Left hindlimb (tissue), 1 donor: ENCODE results near the gene PLXNB3.
"Not testable (repeated sequence)": the region's sequence is repeated elsewhere in the genome, so short reads cannot be mapped to it uniquely, and the experiment has no call there.

Experiments used
- DNase-seq: peaks from one replicate; pipeline ENCODE4 v3.0.0-alpha.2; 2018

PLXNB3 gene

DNA sequence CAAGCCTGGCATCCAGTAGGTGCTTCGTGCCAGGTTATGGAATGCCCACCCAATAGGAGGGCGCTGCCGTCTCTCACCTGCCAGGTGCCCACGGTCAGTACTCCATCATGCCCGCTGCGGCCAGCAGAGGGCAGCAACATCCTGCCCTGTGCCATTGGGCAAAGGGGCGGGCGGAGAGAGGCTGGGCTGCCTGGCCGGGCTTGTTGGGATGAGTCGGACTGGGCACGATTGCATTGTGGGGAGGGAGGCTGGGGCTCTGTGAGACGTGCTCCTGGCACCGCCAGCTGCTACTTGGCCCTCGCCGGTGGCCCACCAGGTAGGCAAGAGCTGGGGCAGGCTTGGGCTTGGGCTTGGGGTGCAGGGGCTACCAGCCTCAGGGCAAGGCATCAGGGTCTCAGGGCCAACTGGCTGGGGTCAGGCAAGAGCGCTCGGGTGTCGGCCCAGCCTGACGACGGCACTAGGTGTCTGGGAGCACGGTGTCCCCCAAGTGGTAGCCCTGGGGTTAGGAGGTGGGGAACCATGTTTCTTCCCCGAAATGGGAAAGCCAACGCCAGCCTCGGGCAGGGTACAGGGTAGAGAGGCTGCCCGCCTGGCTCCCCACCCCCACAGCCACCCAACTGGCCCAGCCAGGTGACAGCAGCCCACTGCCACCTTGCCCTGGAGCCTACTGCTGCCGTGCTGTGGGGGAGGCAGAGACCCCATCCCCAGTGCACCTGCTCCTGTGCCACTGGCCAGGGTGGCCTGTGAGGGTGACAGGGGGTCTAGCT, at the start of gene PLXNB3:
PLXNB3 (plus strand) TSS at position 261 of the 767 bp plus-strand sequence. CDS start 1,287 bp downstream, outside the sequence.
- no peak for DNase-seq

- no peak for DNase-seq
These were observed 49.8 kb upstream of the PLXNB3 start for GRCh38 chrX:153714256-153714655.

DNA sequence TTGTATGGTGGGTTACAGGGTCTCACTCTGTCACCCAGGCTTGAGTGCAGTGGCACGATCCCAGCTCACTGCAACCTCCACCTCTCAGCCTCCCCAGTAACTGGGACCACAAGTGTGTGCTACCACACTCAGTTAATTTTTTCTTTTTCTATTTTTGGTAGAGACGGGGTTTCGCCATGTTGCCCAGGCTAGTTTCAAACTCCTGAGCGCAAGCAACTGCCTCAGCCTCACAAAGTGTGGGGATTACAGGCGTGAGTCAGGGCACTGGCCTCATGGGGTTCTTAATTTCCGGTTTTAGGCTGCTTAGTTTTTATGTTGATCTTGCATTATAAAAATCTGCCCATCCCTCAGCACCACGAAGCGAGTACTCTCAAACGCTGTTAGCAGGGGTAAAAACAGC, 46.6 kb upstream of the PLXNB3 start:
- DNase-seq: no peak

DNA sequence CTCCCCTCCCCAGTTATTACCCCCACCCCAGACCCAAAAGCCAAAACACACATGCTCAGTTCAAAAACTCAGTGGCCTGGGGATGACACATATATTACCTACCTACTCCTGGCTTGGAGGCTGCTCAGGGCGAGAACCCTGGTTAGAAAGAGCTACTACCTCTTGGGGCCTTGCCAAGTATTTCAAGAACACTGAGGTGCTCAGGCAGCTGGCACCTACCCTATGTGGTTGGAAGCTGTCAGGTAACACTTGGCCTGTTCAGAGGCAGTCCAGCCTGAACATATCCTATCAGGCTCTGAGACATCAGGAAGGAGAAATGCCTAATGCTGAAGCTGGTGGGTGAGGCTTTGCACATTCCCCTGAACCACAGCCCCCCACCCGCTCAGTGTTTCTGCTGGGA, 44.8 kb upstream of the PLXNB3 start:
- DNase-seq: no peak

DNA sequence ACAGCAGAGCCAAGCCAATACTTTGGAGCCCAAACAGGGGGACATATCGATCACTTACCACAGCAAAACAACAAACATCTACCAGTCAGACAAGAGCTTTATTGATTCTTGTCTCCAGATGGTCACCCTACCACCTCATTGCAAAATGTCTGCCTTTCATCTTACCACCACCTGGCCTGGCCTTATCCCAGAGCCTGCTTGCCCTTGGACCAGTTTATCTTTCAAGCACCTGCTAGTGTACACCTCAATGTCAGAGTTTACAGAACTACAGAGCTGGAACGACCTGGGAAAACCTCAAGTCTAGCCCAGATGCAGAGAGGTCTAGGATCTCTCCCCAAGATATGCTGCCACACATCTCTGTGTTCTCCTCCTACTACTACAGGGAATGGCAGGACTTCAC, 44.3 kb upstream of the PLXNB3 start:
- no peak for DNase-seq

GRCh38 chrX:153722704-153723350, 41.2 kb upstream of the PLXNB3 start:
- no peak for DNase-seq

DNA sequence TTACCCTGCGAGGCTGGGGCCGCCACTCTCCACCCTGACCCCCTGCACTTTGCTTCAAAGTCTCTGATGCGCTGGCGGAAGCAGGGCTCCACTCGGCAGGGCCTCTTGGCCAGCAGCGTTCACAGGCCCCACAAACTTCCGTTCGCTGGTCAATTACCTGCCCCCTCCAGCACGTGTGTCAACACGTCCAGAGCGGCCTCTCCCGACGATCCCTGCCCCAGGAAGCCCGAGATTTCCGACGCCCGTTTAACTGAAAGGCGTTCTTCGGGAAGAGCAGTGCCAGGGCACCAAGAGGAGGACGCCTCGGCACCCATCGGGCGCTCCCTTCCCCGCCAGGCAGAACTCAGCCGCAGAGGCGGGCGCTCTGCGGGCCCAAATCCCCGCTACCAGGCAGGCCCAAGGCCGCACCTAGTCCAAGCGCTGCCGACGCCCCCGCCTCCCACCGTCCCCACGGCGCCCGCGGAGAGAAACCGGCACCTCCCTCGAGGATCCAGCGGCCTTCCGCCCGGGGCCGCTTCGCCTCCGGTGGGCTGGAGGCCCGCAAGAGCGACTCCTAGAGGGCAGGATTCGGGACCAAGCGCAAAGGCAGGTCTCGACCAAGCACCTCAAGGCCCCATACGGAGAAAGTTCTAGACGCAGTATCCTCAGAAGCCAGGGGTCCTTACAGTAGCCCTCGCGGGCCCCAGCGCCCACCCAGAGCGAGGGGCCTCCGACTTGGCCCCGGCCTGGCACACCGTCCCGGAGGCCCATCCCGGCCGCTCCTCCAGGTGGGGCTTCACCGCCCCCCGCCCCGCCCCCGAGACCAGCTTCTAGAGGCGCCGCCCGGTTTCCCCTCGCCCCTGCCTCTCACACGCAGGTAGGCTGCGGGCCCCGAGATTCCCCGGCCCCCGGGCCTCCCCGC, 40.4 kb upstream of the PLXNB3 start:
- DNase-seq: no peak

DNA sequence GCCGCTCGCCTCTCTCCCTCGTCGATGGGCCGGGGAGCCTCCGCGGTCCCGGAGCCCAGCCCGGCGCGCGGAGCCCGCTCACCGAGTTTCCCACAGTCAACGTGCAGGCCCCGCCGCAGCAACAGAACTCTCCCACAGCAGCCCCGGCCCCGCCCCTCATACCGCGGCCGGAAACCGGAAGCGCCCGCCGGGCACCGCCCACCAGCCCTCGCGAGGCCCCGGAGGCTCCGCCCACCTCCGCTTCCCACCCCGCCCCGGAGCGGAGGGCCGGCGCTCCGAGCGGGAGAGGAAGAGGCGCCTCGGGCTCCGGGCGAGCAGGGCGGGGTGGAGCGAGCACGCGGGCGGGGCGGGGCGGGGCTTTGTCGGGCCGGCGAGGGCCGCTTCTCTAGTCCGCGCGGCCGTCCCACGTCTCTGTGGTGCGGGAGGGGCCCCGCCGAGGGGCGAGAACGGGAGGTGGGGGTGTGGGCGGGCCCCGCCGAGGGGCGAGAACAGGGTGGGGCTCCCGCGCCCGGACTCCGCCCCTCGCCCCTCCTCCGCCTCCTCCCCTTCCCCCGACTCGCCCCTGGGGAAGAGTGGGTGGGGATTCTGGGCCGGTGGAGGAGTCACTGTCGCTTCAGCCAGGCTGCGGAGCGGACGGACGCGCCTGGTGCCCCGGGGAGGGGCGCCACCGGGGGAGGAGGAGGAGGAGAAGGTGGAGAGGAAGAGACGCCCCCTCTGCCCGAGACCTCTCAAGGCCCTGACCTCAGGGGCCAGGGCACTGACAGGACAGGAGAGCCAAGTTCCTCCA, 39.6 kb upstream of the PLXNB3 start, which contains the start of the genes ABCD1 and BCAP31:
ABCD1 (plus strand) TSS at position 605 of the 787 bp plus-strand sequence. CDS start 411 bp downstream, outside the sequence.
BCAP31 (minus strand) TSS at position 136 of the 787 bp plus-strand sequence. CDS start 1,143 bp downstream, outside the sequence.
- DNase-seq: peak; percentile 93

DNA sequence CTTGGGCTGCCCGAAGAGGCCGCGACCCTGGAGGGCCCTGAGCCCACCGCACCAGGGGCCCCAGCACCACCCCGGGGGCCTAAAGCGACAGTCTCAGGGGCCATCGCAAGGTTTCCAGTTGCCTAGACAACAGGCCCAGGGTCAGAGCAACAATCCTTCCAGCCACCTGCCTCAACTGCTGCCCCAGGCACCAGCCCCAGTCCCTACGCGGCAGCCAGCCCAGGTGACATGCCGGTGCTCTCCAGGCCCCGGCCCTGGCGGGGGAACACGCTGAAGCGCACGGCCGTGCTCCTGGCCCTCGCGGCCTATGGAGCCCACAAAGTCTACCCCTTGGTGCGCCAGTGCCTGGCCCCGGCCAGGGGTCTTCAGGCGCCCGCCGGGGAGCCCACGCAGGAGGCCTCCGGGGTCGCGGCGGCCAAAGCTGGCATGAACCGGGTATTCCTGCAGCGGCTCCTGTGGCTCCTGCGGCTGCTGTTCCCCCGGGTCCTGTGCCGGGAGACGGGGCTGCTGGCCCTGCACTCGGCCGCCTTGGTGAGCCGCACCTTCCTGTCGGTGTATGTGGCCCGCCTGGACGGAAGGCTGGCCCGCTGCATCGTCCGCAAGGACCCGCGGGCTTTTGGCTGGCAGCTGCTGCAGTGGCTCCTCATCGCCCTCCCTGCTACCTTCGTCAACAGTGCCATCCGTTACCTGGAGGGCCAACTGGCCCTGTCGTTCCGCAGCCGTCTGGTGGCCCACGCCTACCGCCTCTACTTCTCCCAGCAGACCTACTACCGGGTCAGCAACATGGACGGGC, 38.8 kb upstream of the PLXNB3 start:
- no peak for DNase-seq

DNA sequence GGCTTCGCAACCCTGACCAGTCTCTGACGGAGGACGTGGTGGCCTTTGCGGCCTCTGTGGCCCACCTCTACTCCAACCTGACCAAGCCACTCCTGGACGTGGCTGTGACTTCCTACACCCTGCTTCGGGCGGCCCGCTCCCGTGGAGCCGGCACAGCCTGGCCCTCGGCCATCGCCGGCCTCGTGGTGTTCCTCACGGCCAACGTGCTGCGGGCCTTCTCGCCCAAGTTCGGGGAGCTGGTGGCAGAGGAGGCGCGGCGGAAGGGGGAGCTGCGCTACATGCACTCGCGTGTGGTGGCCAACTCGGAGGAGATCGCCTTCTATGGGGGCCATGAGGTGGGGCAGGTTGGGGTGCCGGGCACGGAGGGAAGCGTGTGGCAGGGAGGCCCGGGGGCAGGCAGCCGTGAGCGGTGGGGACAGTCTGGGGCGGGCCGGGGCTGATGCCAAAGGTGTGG, 38.2 kb upstream of the PLXNB3 start:
- DNase-seq: no peak

GRCh38 chrX:153726286-153727122, 37.5 kb upstream of the PLXNB3 start:
- DNase-seq: peak; percentile 60

DNA sequence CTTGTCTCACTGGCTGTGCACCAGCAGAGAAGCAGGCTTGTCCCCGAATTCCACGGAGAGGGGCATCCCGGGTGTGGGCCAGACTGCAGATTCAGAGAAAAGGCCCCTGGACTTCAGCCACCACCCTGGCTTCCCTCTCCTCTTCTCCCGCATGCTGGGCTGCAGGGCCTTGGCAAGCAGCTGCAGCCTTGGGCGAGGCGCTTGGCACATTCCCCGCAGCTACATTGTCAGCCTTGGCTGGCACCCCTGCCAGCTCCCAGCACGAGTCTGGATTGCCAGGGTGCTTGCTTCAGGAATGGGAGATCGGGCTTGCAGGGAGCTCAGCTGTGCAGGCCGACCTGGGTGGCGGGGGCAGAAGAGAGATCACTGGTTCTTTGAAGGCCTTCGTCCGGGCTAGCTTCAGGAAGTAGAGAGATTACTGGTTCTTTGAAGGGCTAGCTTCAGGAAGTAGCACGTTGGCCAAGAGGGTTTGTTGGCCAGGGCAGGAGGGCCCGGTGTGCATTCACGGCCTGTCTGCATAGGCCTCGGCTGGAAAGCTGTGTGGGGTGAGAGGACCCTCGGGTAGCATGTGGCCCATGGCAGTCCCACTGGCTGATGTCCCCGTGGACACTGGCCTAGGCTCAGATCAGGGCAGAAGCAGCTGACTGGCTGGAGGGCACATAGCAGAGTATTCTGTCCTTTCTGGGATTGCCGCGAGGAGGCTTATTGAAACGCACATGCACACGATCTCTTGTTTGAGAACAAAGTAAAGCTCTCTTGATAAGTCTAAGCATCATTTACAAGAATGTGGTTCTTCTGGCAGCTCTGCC, 36.7 kb upstream of the PLXNB3 start:
- DNase-seq: no peak

DNA sequence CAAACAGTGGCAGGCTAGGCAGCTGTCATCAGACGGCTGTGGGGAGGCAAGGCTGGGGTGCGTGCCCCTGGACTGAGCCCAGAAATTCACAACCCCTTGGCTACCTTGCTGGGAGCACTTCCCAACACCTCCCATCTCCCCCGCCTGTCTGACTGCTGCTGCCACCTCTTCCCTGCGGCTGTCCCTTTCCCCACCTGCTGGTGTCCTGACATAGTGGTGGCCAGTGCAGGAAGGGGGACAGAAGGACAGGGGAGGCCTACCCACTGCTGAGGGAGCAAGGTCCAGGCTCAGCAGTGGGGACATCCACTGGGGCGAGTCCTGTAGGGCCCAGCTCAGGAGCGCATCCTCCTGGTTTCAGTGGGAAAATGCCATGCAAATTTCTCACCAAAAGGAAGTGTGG, 36.0 kb upstream of the PLXNB3 start:
- DNase-seq: no peak

DNA sequence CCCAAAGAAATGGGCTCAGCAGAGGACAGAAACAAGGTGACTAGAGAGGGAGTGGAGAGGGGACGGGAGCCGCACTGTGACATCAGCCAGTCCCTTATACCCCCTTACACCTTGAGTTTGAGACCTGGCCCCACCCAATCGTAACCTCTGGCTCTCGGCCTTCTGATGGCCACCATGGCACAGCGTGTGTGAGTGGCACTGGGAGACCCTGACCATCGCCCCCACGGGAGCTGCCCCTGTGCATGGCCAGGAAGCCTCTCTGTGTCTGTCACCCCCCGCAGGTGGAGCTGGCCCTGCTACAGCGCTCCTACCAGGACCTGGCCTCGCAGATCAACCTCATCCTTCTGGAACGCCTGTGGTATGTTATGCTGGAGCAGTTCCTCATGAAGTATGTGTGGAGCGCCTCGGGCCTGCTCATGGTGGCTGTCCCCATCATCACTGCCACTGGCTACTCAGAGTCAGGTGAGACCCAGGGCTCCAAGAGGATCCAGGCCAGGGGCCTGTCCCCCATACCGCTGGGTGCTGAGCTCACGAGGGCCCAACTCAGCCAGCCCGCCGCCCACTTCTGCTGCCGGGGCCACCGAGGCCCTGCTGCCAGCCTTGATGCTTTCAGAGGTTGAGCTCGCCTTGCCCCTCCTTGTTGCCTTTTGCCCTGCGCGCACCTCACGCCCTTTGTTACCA, 35.0 kb upstream of the PLXNB3 start:
- no peak for DNase-seq

- not testable (repeated sequence) for DNase-seq
These were observed 33.9 kb upstream of the PLXNB3 start for GRCh38 chrX:153730115-153730514.

DNA sequence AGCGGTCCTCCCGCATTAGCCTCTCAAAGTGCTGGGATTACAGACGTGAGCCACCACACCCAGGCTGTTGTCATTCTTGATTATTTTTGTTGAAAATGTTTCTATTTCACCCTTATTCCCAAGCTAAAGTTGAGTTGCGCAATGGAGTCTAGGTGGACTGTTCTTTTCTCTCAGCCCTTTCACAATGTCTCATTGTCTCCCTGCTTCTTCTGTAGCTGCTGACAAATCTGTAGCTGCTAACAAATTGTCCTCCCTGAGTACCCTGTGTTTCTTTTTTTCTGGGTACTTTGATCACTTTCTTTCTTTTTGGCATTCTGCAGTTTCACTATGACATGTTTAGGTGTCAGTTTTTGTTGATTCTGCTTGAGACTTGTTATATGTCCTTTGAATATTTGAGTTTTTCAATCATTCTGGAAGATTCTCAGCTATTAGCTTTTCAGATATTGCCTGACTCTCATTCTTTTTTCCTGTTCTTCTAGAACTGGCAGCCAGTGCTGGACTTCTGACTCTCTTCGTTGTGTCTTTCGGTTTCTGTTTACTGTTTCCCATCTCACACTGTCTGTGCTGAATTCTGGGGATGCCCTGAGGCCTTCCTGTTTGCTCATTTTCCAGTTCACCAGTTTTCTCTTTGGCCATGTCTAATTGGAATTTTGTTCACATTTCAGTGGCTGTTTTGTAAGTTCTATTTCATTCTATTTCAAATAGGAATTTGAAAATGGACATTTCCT, 32.8 kb upstream of the PLXNB3 start:
- no peak for DNase-seq

- DNase-seq: no peak
These were observed 32.2 kb upstream of the PLXNB3 start for GRCh38 chrX:153731845-153732215.

DNA sequence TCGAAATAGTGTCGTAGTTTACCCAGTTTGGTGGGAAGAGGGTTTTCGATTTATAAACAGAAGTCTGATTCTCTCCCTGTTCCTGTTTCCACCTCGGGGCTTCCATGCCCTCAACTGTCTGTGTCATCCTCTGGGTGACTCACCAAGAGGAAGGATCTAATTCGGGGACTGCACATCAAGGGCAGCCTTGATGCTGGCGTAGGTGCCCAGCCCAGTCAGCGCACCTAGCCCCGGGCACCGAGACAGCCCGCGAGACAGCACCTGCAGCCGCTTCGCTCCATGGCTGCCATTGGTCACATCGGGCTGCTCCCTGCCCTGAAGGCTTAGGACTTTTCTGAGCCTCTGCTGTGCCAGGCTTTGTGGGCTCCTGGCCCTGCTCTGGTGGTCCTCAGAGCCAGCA, 31.6 kb upstream of the PLXNB3 start:
- no peak for DNase-seq
